OCI-LY1 (cell line): ENCODE measurements around the gene ROBO1.
"Not testable (repeated sequence)": the region's sequence is repeated elsewhere in the genome, so short reads cannot be mapped to it uniquely, and the experiment has no call there.

ENCODE experiments used
- H2AFZ ChIP-seq: fragments of 200-600 bp; sonication (generic), shearing (Covaris generic); 2 replicates; pipeline ENCODE4 v1.6.0; 2014; ENCODE audit warnings: antibody characterized with exemption, mild to moderate bottlenecking, low read length
- H3F3A ChIP-seq: fragments of 200-600 bp; sonication (generic), shearing (Covaris generic); 2 replicates; pipeline ENCODE4 v1.6.0; 2014; ENCODE audit warnings: mild to moderate bottlenecking, antibody characterized with exemption, low read length, moderate library complexity; ENCODE audit not compliant: insufficient read depth
- H3K27ac ChIP-seq: fragments of 200-600 bp; sonication (generic); 2 replicates; pipeline ENCODE4 v1.5.1; 2014; ENCODE audit warnings: low read length, mixed run types, mild to moderate bottlenecking, low read depth; ENCODE audit not compliant: poor library complexity, severe bottlenecking
- H3K27me3 ChIP-seq: fragments of 200-600 bp; sonication (generic); 2 replicates; pipeline ENCODE4 v1.6.0; 2014; ENCODE audit warnings: antibody characterized with exemption, mild to moderate bottlenecking, low read length, moderate library complexity; ENCODE audit not compliant: insufficient read depth
- H3K36me3 ChIP-seq: fragments of 200-600 bp; sonication (generic); 2 replicates; pipeline ENCODE4 v1.6.1; 2014; ENCODE audit warnings: mild to moderate bottlenecking, antibody characterized with exemption, low read length, moderate library complexity, mixed read lengths; ENCODE audit not compliant: insufficient read depth
- H3K4me1 ChIP-seq: fragments of 200-600 bp; sonication (generic); 2 replicates; pipeline ENCODE4 v1.5.1; 2014; ENCODE audit warnings: mild to moderate bottlenecking, low read length, moderate library complexity; ENCODE audit not compliant: insufficient read depth, severe bottlenecking
- H3K4me2 ChIP-seq: fragments of 200-600 bp; sonication (generic), shearing (Covaris generic); 2 replicates; pipeline ENCODE4 v1.6.1; 2014; ENCODE audit warnings: low read length
- H3K4me3 ChIP-seq: fragments of 200-600 bp; sonication (generic); 2 replicates; pipeline ENCODE4 v1.5.1; 2014; ENCODE audit warnings: low read length, low read depth, mild to moderate bottlenecking, mixed read lengths; ENCODE audit not compliant: poor library complexity, severe bottlenecking
- H3K79me2 ChIP-seq: fragments of 200-600 bp; shearing (Covaris generic); 2 replicates; pipeline ENCODE4 v1.6.1; 2016; ENCODE audit warnings: mixed run types, low read length, mixed read lengths; ENCODE audit not compliant: insufficient read depth
- H3K9ac ChIP-seq: fragments of 200-600 bp; sonication (generic), shearing (Covaris generic); 2 replicates; pipeline ENCODE4 v1.6.1; 2014; ENCODE audit warnings: mild to moderate bottlenecking, low read length, mixed read lengths
- H3K9me2 ChIP-seq: fragments of 200-600 bp; sonication (generic), shearing (Covaris generic); 2 replicates; pipeline ENCODE4 v1.6.1; 2014; ENCODE audit warnings: low read depth, mild to moderate bottlenecking, low read length, mixed read lengths
- H3K9me3 ChIP-seq: fragments of 200-600 bp; shearing (Covaris generic); 2 replicates; pipeline ENCODE4 v1.6.1; 2014; ENCODE audit warnings: low read length, mixed read lengths
- H4K20me1 ChIP-seq: fragments of 200-600 bp; sonication (generic), shearing (Covaris generic); 2 replicates; pipeline ENCODE4 v1.6.0; 2016; ENCODE audit warnings: mild to moderate bottlenecking, low read length; ENCODE audit not compliant: insufficient read depth
- EZH2 ChIP-seq: fragments of 200-600 bp; sonication (generic), shearing (Covaris generic); IDR thresholded peaks from 2 replicates; pipeline ENCODE4 v1.8.0; 2017; ENCODE audit warnings: borderline replicate concordance, mixed run types, mild to moderate bottlenecking, antibody characterized with exemption, low read length, moderate library complexity, mixed read lengths
- TF ChIP-seq, protein P1 (sequence below): fragments of 200-600 bp; sonication (generic), shearing (Covaris generic); IDR thresholded peaks from 2 replicates; pipeline ENCODE4 v1.5.1; 2017; ENCODE audit warnings: mild to moderate bottlenecking, antibody characterized with exemption, low read length, moderate library complexity, mixed read lengths

Gene ROBO1

DNA sequence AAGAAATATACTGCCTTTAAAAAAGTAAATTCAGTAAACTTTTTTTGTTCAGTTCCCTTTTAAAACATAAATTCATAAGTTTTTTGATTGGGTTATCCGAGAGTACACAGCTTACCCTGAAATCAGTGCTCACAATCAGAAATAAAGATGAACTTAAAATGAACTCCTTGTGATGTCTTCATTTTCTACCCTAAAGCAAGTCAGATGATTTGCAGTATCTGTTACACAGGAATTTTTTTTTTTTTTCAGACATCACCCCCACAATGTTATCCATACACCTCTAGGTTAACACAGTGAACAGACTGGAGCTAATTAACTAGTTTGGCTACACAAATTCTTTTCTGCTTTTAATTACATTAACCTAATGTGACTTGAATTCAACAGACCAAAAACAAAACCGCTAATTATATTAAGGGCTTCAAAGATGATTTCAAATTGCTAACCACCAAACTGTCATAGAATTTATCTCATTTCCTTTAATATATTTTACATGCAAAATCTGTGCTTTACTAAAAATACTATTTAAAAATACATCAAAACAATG is 1042.0 kb downstream of the ROBO1 start:
- no peak overlapping the region for H3K4me2 ChIP-seq
- no peak overlapping the region for H2AFZ ChIP-seq
- no peak overlapping the region for H3K27ac ChIP-seq
- no peaks in the 10 kb centered on the region for H3K9me2 ChIP-seq
- no peaks in the 10 kb centered on the region for H3F3A ChIP-seq
- H3K79me2 ChIP-seq, result no peaks in the 10 kb centered on the region
- no peak overlapping the region for H3K4me3 ChIP-seq
- TF ChIP-seq, protein P1, sequence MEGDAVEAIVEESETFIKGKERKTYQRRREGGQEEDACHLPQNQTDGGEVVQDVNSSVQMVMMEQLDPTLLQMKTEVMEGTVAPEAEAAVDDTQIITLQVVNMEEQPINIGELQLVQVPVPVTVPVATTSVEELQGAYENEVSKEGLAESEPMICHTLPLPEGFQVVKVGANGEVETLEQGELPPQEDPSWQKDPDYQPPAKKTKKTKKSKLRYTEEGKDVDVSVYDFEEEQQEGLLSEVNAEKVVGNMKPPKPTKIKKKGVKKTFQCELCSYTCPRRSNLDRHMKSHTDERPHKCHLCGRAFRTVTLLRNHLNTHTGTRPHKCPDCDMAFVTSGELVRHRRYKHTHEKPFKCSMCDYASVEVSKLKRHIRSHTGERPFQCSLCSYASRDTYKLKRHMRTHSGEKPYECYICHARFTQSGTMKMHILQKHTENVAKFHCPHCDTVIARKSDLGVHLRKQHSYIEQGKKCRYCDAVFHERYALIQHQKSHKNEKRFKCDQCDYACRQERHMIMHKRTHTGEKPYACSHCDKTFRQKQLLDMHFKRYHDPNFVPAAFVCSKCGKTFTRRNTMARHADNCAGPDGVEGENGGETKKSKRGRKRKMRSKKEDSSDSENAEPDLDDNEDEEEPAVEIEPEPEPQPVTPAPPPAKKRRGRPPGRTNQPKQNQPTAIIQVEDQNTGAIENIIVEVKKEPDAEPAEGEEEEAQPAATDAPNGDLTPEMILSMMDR, result no peak
- TF ChIP-seq EZH2, result no peak
- H3K9me3 ChIP-seq, result no peaks in the 10 kb centered on the region
- H3K4me1 ChIP-seq, result no peaks in the 10 kb centered on the region
- no peaks in the 10 kb centered on the region for H4K20me1 ChIP-seq
- H3K9ac ChIP-seq, result no peak overlapping the region
- H3K27me3 ChIP-seq, result no peaks in the 10 kb centered on the region
- H3K36me3 ChIP-seq, result no peaks in the 10 kb centered on the region

DNA sequence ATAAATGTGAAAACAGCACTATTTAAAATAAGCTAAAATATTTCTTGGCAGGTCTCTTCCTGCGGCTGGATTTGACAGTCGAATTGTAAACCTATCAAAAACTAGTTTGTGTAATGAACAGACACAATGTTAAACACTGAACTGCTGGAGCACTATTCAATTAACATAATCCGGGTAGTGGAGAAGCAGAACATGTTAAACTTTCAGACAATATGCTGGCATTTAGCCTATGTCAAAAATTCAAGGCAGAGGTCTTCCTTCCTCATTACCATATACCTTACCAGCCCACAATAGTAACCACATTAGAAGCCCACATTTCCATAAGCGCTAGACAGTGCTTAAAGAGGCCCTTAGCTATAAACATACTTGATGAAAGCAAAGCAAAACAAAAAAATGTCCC is 1042.9 kb downstream of the ROBO1 start:
- no peaks in the 10 kb centered on the region for H3K27me3 ChIP-seq
- H3K4me1 ChIP-seq, result no peaks in the 10 kb centered on the region
- H3K9me2 ChIP-seq, result no peaks in the 10 kb centered on the region
- H3K9me3 ChIP-seq, result no peaks in the 10 kb centered on the region
- H3K36me3 ChIP-seq, result no peaks in the 10 kb centered on the region
- no peak overlapping the region for H3K9ac ChIP-seq
- H3K4me2 ChIP-seq, result no peak overlapping the region
- TF ChIP-seq, protein P1, result no peak
- no peak for TF ChIP-seq EZH2
- no peaks in the 10 kb centered on the region for H4K20me1 ChIP-seq
- H3K79me2 ChIP-seq, result no peaks in the 10 kb centered on the region
- no peaks in the 10 kb centered on the region for H3F3A ChIP-seq
- H3K27ac ChIP-seq, result no peak overlapping the region
- no peak overlapping the region for H3K4me3 ChIP-seq
- H2AFZ ChIP-seq, result no peak overlapping the region

DNA sequence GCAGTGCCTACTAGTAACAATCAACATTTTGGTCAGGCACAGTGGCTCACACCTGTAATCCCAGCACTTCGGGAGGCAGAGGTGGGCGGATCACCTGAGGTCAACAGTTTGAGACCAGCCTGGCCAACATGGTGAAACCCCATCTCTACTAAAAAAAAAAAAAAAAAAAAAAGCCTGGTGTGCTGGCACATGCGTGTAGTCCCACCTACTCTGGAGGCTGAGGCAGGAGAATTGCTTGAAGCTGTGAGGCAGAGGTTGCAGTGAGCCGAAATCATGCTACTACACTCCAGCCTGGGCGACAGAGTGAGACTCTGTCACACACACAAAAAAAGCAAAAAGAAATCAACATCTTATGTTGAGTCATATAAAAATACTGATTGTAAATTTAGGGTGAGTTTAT is 1043.4 kb downstream of the ROBO1 start:
- H3K27ac ChIP-seq, result not testable (repeated sequence)

GRCh38 chr3:78721771-78722543 is 1045.8 kb downstream of the ROBO1 start:
- H3K27me3 ChIP-seq, result no peaks in the 10 kb centered on the region

More for the DNA sequence above, 1043.4 kb downstream of the ROBO1 start:
- H3K4me1 ChIP-seq, H3K36me3 ChIP-seq, H2AFZ ChIP-seq, H3K9me2 ChIP-seq, H4K20me1 ChIP-seq, H3K4me3 ChIP-seq, H3K9ac ChIP-seq, H3K27me3 ChIP-seq, H3K79me2 ChIP-seq, H3K4me2 ChIP-seq, H3F3A ChIP-seq, H3K9me3 ChIP-seq: not testable (repeated sequence)

More at GRCh38 chr3:78721771-78722543, 1045.8 kb downstream of the ROBO1 start:
- Histone ChIP-seq H4K20me1 (no peaks in the 10 kb centered on the region), H3K9ac (no peak overlapping the region), H3K36me3 (no peaks in the 10 kb centered on the region), H3K27ac (no peak overlapping the region), H3K4me3 (no peak overlapping the region), H3K4me1 (no peaks in the 10 kb centered on the region), H3K4me2 (no peak overlapping the region), H3K79me2 (no peaks in the 10 kb centered on the region), H3K9me2 (no peaks in the 10 kb centered on the region), H3F3A (no peaks in the 10 kb centered on the region), H2AFZ (no peak overlapping the region), H3K9me3 (no peaks in the 10 kb centered on the region)
- TF ChIP-seq, protein P1, result no peak
- no peak for TF ChIP-seq EZH2
